Right atrium auricular region (tissue), 2 donors: Measurements from ENCODE around the gene TREML1. TPM values are rescaled to one million over a fixed set of nuclear protein-coding genes. Genes with fewer than 3 reads are reported as not detected.
A peak's percentile ranks its signal among the peaks of the same experiment; 100 is the strongest.

Source experiments
- DNase-seq: peaks from one replicate; pipeline ENCODE4 v3.0.0-alpha.2; 2019; ENCODE audit warnings: low spot score
- H3K27ac ChIP-seq, 2 donors: fragments of 200-600 bp; sonication (generic); 1 replicate in 1 of 2; 2 replicates in 1 of 2; pipeline ENCODE4 v1.5.1; 2016 to 2019
- H3K27me3 ChIP-seq, 2 donors: fragments of 200-600 bp; sonication (generic); one replicate each; pipeline versions ENCODE4 v1.5.1 to v1.6.0; 2017 to 2019
- H3K36me3 ChIP-seq: fragments of 200-600 bp; sonication (generic); one replicate; pipeline ENCODE4 v1.5.1; 2016
- H3K4me1 ChIP-seq, 2 donors: fragments of 200-600 bp; sonication (generic); one replicate each; pipeline versions ENCODE4 v1.5.1 to v1.6.0; 2017 to 2019
- H3K4me3 ChIP-seq, 2 donors: fragments of 200-600 bp; sonication (generic); 1 replicate in 1 of 2; 2 replicates in 1 of 2; pipeline ENCODE4 v1.5.1; 2017 to 2019; ENCODE audit warnings: mild to moderate bottlenecking in 1 of 2, moderate library complexity in 1 of 2
- H3K9me3 ChIP-seq, 2 donors: fragments of 200-600 bp; sonication (generic); one replicate each; pipeline ENCODE4 v1.5.1; 2019
- total RNA-seq, 2 donors: library from RNA; depleted of rRNA; stranded (reverse); fragments of >200 nt; gene quantifications; one replicate each; pipeline ENCODE4 v1.1.0, GENCODE V29; 2016
- TF ChIP-seq, protein P1 (sequence below), 2 donors: fragments of 200-600 bp; sonication (generic); IDR thresholded peaks; one replicate each; pipeline ENCODE4 v1.5.1; 2019; ENCODE audit warnings: antibody characterized with exemption in 2 of 2

The TREML1 gene, protein sequence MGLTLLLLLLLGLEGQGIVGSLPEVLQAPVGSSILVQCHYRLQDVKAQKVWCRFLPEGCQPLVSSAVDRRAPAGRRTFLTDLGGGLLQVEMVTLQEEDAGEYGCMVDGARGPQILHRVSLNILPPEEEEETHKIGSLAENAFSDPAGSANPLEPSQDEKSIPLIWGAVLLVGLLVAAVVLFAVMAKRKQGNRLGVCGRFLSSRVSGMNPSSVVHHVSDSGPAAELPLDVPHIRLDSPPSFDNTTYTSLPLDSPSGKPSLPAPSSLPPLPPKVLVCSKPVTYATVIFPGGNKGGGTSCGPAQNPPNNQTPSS
- total RNA-seq = not detected

GRCh38 chr6:41153992-41154625, at the start of gene TREML1:
TREML1 (minus strand) TSS chr6:41154347; CDS start chr6:41154288, 59 bp downstream.
- H3K9me3 ChIP-seq = no peaks in the 10 kb centered on the region
- TF ChIP-seq, protein P1, sequence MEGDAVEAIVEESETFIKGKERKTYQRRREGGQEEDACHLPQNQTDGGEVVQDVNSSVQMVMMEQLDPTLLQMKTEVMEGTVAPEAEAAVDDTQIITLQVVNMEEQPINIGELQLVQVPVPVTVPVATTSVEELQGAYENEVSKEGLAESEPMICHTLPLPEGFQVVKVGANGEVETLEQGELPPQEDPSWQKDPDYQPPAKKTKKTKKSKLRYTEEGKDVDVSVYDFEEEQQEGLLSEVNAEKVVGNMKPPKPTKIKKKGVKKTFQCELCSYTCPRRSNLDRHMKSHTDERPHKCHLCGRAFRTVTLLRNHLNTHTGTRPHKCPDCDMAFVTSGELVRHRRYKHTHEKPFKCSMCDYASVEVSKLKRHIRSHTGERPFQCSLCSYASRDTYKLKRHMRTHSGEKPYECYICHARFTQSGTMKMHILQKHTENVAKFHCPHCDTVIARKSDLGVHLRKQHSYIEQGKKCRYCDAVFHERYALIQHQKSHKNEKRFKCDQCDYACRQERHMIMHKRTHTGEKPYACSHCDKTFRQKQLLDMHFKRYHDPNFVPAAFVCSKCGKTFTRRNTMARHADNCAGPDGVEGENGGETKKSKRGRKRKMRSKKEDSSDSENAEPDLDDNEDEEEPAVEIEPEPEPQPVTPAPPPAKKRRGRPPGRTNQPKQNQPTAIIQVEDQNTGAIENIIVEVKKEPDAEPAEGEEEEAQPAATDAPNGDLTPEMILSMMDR (IDR thresholded peaks at IDR 0.05) = no peak
- no peak within 1 kb of the TSS for H3K27ac ChIP-seq
- no peaks in the 10 kb centered on the region for H3K4me1 ChIP-seq
- no peaks in the 10 kb centered on the region for H3K36me3 ChIP-seq
- H3K4me3 ChIP-seq = no peak within 1 kb of the TSS
- no peaks in the 10 kb centered on the region for H3K27me3 ChIP-seq
- DNase-seq = no peak

GRCh38 chr6:41201764-41202173, 47.6 kb upstream of the TREML1 start:
- no peak overlapping the region for H3K27ac ChIP-seq
- H3K9me3 ChIP-seq = no peaks in the 10 kb centered on the region
- H3K27me3 ChIP-seq = no peaks in the 10 kb centered on the region
- H3K4me3 ChIP-seq = no peak overlapping the region
- no peaks in the 10 kb centered on the region for H3K36me3 ChIP-seq
- H3K4me1 ChIP-seq = no peaks in the 10 kb centered on the region
- TF ChIP-seq, protein P1 (IDR thresholded peaks at IDR 0.05) = no peak
- DNase-seq = no peak

- Histone ChIP-seq H3K4me1 (no peaks in the 10 kb centered on the region), H3K27me3 (no peaks in the 10 kb centered on the region), H3K36me3 (no peaks in the 10 kb centered on the region), H3K27ac (no peak within 1 kb of the TSS), H3K9me3 (no peaks in the 10 kb centered on the region), H3K4me3 (no peak within 1 kb of the TSS)
- TF ChIP-seq, protein P1 (IDR thresholded peaks at IDR 0.05) = no peak
- peak; percentile 57 for DNase-seq
Measured at GRCh38 chr6:41200901-41201763, 47.0 kb upstream of the TREML1 start, which contains the start of gene TREML2. TREML2 (minus strand) TSS chr6:41201149; CDS start chr6:41201008, 141 bp downstream.

DNA sequence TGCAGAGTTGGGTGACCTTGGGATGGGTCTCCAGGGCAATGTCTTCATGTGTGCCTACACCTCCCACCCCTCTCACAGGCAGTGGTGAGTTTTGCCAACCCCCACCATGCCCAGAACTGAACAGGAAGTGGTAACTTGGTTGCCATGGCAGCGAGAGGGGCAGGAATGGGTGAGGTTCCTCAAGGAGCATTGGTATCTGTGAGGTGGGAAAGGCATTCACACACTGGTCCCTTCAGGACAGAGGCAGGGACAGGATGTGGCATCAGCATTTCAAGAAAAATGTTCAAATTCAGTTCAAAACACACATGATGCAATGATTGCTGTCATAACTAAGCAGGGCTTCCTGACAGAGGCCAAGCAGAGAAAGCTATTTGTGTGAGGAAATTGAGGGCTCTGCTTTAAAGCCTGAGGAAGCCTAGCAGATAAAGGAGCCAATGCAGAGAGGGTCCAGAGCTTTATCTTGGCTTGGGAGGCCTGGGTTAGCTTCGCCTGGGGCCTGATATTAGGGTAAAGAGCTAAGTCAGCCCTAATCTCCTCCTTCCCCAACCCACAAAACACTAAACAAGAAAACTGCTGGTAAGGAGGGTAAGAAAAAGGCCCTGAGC, 46.3 kb upstream of the TREML1 start:
- Histone ChIP-seq H3K27ac (no peak overlapping the region), H3K27me3 (no peaks in the 10 kb centered on the region), H3K4me3 (no peak overlapping the region), H3K4me1 (no peaks in the 10 kb centered on the region), H3K9me3 (no peaks in the 10 kb centered on the region), H3K36me3 (no peaks in the 10 kb centered on the region)
- peak; percentile 66 for DNase-seq
- TF ChIP-seq, protein P1 (IDR thresholded peaks at IDR 0.05) = no peak

GRCh38 chr6:41199552-41200246, 45.6 kb upstream of the TREML1 start:
- H3K27ac ChIP-seq = no peak overlapping the region
- TF ChIP-seq, protein P1 (IDR thresholded peaks at IDR 0.05) = no peak
- no peaks in the 10 kb centered on the region for H3K9me3 ChIP-seq
- no peaks in the 10 kb centered on the region for H3K4me1 ChIP-seq
- no peaks in the 10 kb centered on the region for H3K36me3 ChIP-seq
- no peaks in the 10 kb centered on the region for H3K27me3 ChIP-seq
- no peak overlapping the region for H3K4me3 ChIP-seq
- no peak for DNase-seq
